HG03565 (cell line): ENCODE results near the gene PPFIA1.
A peak's percentile ranks its signal among the peaks of the same experiment; 100 is the strongest.
"Not testable (repeated sequence)": the region's sequence is repeated elsewhere in the genome, so short reads cannot be mapped to it uniquely, and the experiment has no call there.

Experiments
- ATAC-seq: cut with Tn5 transposase; IDR thresholded peaks from one replicate; pipeline ENCODE4 v1.9.1; 2021; ENCODE audit warnings: mild to moderate bottlenecking, moderate library complexity; ENCODE audit not compliant: unreplicated experiment

The PPFIA1 gene

DNA sequence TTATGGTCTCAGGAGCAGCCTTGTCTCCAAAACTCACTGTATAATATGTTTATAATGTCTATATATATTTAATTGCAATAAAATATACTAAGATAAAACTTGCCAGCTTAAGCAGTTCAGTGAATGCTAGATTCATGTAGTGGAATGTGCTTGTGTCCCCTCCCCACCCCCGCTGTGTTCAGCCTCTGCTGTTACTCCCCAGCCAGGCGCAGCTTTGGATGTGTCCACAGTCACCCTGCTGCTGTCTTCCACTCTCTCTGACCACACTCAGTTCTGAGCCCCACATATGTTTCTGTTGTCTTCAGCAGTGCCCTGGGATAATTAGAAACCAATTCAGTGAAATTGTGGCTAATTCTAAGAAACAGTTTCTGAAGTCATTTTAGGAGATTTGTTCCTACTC is 52.2 kb downstream of the PPFIA1 start:
- ATAC-seq: no peak

- ATAC-seq: no peak
These were observed 53.3 kb downstream of the PPFIA1 start for GRCh38 chr11:70323806-70324205.

DNA sequence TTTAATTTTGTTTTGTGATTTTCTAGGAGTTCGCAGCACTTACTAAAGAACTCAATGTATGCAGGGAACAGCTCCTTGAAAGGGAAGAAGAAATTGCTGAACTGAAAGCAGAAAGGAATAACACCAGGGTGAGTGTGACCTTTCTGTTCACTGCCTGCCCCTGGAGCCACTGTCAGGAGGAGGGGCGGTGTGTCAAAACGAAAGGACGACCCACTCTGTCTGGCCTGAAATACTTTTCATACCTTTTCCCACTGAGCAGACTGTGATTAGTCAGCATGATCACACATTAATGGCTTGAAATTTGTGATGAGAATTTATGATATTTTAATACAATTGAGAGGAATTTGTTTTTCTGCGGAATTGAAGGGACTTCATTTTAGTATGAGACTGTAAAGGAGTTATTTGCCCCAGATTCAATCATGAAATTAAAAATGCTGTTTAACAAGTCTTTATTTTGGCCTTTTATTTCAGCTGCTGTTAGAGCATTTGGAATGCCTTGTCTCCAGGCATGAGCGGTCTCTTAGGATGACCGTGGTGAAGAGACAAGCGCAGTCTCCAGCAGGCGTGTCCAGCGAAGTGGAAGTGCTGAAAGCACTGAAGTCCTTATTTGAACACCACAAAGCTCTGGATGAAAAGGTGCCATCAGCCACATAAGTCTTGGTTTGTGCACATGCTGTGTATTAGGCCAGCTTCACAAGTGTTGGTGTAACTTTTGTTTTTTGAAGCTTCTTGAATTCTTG is 54.1 kb downstream of the PPFIA1 start:
- ATAC-seq: no peak

GRCh38 chr11:70325824-70326223 is 55.3 kb downstream of the PPFIA1 start:
- ATAC-seq: no peak

GRCh38 chr11:70326365-70326811 is 55.9 kb downstream of the PPFIA1 start:
- no peak for ATAC-seq

DNA sequence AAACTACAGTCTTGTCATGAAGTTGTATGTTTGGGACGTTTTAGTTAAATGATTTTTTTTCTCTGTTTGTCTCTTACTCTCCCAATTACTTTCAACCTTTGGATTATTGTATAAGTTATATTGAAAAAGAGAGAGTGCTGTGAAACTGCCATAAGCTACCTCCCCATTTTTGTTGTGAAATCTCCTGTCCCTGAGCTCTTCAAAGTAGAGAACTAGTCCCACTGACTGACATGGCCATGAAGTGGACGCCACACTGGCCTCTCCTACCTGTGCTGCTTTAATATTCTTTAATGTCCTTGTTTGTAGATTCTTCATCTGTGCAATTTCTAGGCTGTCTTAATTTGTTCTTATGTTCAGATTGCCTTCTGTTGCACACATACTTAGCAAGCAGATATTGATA is 56.3 kb downstream of the PPFIA1 start:
- no peak for ATAC-seq

- ATAC-seq: peak; percentile 48
These were observed 57.2 kb downstream of the PPFIA1 start for GRCh38 chr11:70327717-70328116.

GRCh38 chr11:70328556-70328955 is 58.1 kb downstream of the PPFIA1 start:
- ATAC-seq: no peak

GRCh38 chr11:70331320-70331843 is 60.9 kb downstream of the PPFIA1 start:
- not testable (repeated sequence) for ATAC-seq

- ATAC-seq: no peak
These were observed 61.4 kb downstream of the PPFIA1 start for GRCh38 chr11:70331901-70332300.

GRCh38 chr11:70332567-70332966 is 62.1 kb downstream of the PPFIA1 start:
- ATAC-seq: no peak

GRCh38 chr11:70333261-70333660 is 62.8 kb downstream of the PPFIA1 start:
- ATAC-seq: no peak

GRCh38 chr11:70334351-70334995 is 64.0 kb downstream of the PPFIA1 start:
- ATAC-seq: no peak

DNA sequence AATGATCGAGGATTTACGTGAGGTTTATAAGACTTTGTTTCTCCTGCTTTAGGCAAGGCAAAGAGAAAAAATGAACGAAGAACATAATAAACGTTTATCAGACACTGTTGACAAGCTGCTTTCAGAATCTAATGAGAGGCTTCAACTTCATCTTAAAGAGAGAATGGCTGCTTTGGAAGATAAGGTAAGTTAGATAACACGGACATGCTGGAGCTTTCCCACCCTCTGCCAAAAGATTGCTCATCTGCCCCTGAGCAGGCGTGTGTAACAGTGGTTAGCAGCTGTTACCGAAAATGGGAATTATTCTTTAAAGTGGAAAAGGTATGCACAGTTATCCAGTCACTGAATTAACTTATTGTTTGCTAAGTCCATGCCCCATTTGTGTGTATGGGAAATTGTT is 65.0 kb downstream of the PPFIA1 start:
- no peak for ATAC-seq

GRCh38 chr11:70338594-70338993 is 68.1 kb downstream of the PPFIA1 start:
- no peak for ATAC-seq

- no peak for ATAC-seq
These were observed 68.6 kb downstream of the PPFIA1 start for GRCh38 chr11:70339066-70339465.

GRCh38 chr11:70341881-70342429 is 71.5 kb downstream of the PPFIA1 start:
- ATAC-seq: no peak

DNA sequence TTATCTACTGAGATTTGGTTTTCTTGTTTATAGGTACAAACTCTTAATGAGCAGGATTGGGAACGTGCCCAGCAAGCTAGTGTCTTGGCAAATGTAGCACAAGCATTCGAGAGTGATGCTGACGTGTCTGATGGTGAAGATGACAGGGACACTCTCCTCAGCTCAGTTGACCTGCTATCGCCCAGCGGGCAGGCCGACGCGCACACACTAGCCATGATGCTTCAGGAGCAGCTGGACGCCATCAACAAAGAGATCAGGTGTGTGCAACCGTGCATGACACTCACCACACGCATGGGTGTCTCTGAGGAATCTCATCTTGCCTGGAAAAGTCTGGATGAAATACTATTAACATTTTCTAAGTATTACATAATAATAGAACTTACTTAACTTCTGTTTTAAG is 73.1 kb downstream of the PPFIA1 start:
- no peak for ATAC-seq

GRCh38 chr11:70348191-70348590 is 77.7 kb downstream of the PPFIA1 start:
- ATAC-seq: no peak

DNA sequence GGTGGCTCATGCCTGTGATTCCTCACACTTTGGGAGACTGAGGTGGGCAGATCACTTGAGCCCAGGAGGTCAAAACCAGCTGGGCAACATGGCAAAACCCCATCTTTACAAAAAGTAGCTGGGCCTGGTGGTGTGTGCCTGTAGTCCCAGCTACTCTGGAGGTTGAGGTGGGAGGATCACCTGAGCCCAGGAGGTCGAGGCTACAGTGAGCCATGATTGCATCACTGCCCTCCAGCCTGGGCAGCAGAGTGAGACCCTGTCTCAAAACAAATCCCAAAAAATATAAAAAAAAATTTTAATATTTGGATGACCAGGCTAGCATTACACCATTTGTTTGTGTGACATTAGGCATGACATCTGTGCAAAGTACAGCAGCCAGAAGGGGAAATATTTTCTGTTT is 78.1 kb downstream of the PPFIA1 start:
- no peak for ATAC-seq

GRCh38 chr11:70351646-70352045 is 81.2 kb downstream of the PPFIA1 start:
- ATAC-seq: no peak

GRCh38 chr11:70352100-70352499 is 81.6 kb downstream of the PPFIA1 start:
- no peak for ATAC-seq
